DMS79 (cell line): ENCODE measurements around the gene PPP1R15B.
A peak's percentile ranks its signal among the peaks of the same experiment; 100 is the strongest.

Experiments
- DNase-seq: peaks from one replicate; lab custom pipeline; 2025; lab: John Stamatoyannopoulos, UW

The PPP1R15B gene

GRCh38 chr1:204400882-204401510, 10.6 kb downstream of the PPP1R15B start:
- no peak for DNase-seq

- DNase-seq: peak; percentile 58
Observed at GRCh38 chr1:204398197-204399125, 13.2 kb downstream of the PPP1R15B start.

GRCh38 chr1:204396015-204396583, 15.5 kb downstream of the PPP1R15B start:
- no peak for DNase-seq

DNA sequence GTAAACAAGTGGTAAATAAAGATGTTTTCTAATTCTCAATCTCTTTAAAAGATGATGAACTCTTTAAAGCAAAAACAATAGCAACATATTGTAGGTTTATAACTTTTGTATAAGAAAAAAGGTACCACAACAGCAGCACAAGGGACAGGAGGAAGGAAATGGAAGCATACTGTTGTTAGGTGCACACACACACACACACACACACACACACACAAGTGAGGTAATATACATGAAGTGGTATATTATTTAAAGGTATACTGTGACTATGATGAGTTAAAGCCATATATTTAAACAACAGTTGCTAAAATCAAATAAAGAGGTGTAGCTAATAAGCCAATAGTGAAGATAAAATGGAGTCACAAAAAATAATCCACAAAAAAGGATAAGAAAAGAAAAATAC, 20.0 kb downstream of the PPP1R15B start:
- DNase-seq: no peak

GRCh38 chr1:204390751-204391466, 20.7 kb downstream of the PPP1R15B start:
- peak; percentile 26 for DNase-seq

GRCh38 chr1:204385727-204386126, 25.9 kb downstream of the PPP1R15B start:
- no peak for DNase-seq

DNA sequence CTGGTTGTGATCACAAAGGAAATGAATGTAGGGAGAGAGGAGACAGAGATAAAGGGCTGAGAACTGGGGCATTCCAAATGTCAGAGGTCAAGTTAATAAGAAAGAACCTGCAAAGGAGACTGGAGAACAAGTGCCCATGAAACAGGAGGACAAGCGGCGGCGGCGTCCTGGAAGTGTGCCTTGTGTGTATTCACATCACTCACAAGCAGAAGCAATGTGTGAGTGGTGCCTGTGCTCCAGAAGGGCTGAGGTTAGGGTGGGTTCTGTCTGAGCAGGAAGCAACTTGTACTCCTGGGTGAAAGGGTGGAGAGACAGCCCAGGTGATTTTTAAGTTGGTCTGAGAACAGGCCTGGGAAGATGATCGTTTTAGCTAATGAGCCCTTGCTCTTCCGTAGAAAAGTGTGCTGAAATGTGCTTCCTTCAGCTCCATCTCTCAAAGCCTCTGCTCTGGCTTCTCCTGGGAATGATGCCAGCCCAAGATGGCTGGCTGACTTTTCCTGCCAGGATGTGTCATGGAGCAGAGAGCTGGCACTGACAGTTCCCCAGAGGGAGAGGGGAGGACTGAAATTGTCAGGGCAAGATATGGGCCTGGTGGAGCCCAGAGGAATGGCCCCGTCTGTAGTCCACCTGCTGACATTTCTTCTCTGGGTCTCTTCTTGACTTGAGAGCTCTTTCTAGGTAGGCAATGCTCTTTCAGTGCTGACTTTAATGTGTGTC, 26.8 kb downstream of the PPP1R15B start:
- peak; percentile 43 for DNase-seq

- no peak for DNase-seq
Observed at GRCh38 chr1:204383163-204383904, 28.3 kb downstream of the PPP1R15B start.

- no peak for DNase-seq
Observed at GRCh38 chr1:204382714-204383083, 28.9 kb downstream of the PPP1R15B start.

- no peak for DNase-seq
Observed at GRCh38 chr1:204380293-204380831, 31.3 kb downstream of the PPP1R15B start.

- DNase-seq: peak; percentile 42
Observed at GRCh38 chr1:204377800-204378668, 33.6 kb downstream of the PPP1R15B start.

DNA sequence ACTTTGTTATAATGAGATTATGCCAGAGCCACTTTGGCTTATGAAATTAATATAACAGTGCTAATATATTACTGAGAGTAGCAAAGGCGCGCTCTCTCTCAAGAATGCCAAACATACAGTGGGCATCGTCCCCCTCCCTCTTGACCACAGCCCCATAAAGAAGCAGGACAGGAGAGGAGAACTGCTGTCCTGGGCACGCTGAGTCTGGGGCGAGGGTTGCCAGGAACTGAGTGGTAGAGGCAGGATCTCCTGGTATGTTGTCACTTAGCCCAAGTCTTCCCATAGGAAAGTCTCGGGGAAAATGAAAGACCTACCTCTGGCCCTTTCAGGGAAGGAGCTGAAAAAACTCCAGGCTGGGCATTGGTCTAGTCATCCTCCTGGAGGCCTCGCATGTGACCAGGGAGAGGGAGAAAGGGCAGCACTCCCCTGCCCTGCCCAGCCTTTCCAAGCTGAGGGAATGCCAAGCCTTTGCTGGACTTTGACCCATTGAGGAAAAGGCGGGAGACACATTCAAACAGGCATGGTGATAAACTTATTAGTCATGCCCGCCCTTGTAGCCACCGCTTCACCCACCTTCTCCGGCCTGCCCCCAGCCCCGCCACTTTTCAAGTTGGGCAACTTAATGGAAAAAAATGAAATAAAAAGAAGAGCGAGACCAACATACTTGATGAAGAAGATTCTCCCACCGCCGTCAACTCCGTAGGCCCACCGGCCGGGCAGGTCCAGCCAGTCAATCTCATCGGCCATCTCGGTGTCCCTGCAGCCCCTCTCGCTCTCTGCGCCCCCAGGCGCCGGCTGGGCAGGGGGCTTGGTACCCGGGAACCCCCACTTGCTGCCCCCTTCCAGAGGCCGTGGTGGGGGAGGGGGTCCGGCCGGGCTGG, 34.5 kb downstream of the PPP1R15B start:
- no peak for DNase-seq

DNA sequence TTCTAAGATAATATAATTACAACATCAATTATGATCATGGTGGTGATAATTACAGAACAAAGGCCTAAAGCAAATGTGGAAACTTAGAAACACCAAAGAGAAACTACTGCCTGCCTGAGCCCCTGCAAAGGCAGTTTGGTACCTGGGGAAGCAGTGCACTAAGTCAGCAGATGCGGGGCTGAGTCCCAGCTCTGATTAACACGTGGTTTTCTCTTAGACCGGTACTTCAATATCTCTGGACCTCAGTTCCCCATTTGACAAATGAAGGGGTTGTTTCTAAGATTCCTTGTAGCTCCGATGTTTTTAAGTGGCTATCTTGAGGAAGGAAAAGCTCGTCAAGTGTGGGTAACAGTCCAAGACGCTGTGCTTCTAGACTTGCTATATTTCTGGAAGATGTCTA, 35.2 kb downstream of the PPP1R15B start:
- no peak for DNase-seq

GRCh38 chr1:204373911-204374310, 37.7 kb downstream of the PPP1R15B start:
- no peak for DNase-seq

DNA sequence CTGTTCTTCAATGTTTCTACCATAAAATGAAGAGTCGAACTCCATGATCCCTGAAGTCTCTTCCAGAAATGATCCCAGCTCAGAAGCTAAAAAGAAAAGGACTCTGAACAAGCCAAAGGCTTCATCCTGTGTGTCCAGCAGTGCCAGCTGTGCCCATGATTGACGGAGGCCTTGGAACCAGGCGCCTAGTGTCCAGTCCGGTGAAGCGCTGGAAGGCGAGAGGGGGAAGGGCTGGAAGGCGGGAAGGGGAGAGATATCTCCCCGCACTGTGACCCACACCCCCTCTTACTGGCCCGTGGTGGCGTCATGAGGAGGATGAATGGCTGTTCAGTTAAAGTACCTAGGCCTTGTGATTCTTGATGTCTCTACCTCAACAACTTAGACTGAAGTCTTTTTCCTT, 41.4 kb downstream of the PPP1R15B start:
- DNase-seq: no peak

- DNase-seq: no peak
Observed at GRCh38 chr1:204368996-204369726, 42.5 kb downstream of the PPP1R15B start.

GRCh38 chr1:204367956-204368355, 43.7 kb downstream of the PPP1R15B start:
- DNase-seq: no peak
